RWPE2 (cell line): ENCODE measurements around the gene PTGDS.

Experiments
- ATAC-seq: fragments of 200-7000 bp; cut with Tn5 transposase; 3 replicates; pipeline ENCODE4 v1.9.1; 2021; ENCODE audit warnings: low read depth
- DNase-seq: peaks from one replicate; pipeline ENCODE4 v3.0.0-alpha.2; 2020; ENCODE audit warnings: low spot score
- H3K27ac ChIP-seq: fragments of 450-650 bp; 2 replicates; pipeline ENCODE4 v1.5.1; 2017; ENCODE audit warnings: mild to moderate bottlenecking; ENCODE audit not compliant: poor library complexity, severe bottlenecking
- H3K27me3 ChIP-seq: fragments of 250-450 bp; sonication (Bioruptor Pico); 2 replicates; pipeline ENCODE4 v1.5.1; 2021; ENCODE audit warnings: mild to moderate bottlenecking, moderate library complexity; ENCODE audit not compliant: insufficient read depth, poor library complexity, severe bottlenecking
- H3K36me3 ChIP-seq: fragments of 250-450 bp; sonication (Bioruptor Pico); 2 replicates; pipeline ENCODE4 v1.5.1; 2020; ENCODE audit warnings: low read depth, mild to moderate bottlenecking, moderate library complexity
- H3K4me1 ChIP-seq: fragments of 250-450 bp; sonication (Bioruptor Pico); 2 replicates; pipeline ENCODE4 v1.5.1; 2021; ENCODE audit warnings: mild to moderate bottlenecking, moderate library complexity; ENCODE audit not compliant: insufficient read depth, poor library complexity, severe bottlenecking
- H3K4me3 ChIP-seq: fragments of 250-450 bp; sonication (Bioruptor Pico); 2 replicates; pipeline ENCODE4 v1.5.1; 2021; ENCODE audit warnings: mild to moderate bottlenecking, moderate library complexity; ENCODE audit not compliant: severe bottlenecking
- H3K9me3 ChIP-seq: fragments of 250-450 bp; sonication (Bioruptor Pico); 2 replicates; pipeline ENCODE4 v1.5.1; 2021; ENCODE audit warnings: mild to moderate bottlenecking, moderate library complexity; ENCODE audit not compliant: severe bottlenecking
- CTCF ChIP-seq: fragments of 450-650 bp; IDR thresholded peaks from one replicate; pipeline ENCODE4 v1.5.1; 2017; ENCODE audit warnings: mild to moderate bottlenecking, moderate library complexity; ENCODE audit not compliant: poor library complexity, severe bottlenecking

PTGDS gene

GRCh38 chr9:136994888-136995230, 17.6 kb downstream of the PTGDS start:
- Histone ChIP-seq H3K4me1 (peaks cover 16% of the 10 kb centered on the region), H3K36me3 (peaks cover 4% of the 10 kb centered on the region; the same call in 1 of the 2 replicates), H3K27ac (no peak overlapping the region), H3K9me3 (no peaks in the 10 kb centered on the region), H3K4me3 (no peak overlapping the region), H3K27me3 (no peaks in the 10 kb centered on the region)
- DNase-seq (no peak), ATAC-seq (no peak)
- TF ChIP-seq CTCF: no peak

- no peak for TF ChIP-seq CTCF
- H3K4me3 ChIP-seq: no peak overlapping the region
- peaks cover 21% of the 10 kb centered on the region for H3K4me1 ChIP-seq
- no peaks in the 10 kb centered on the region for H3K9me3 ChIP-seq
- DNase-seq: no peak
- no peak overlapping the region for H3K27ac ChIP-seq
- H3K27me3 ChIP-seq: no peaks in the 10 kb centered on the region
- H3K36me3 ChIP-seq: peaks cover 4% of the 10 kb centered on the region; the same call in 1 of the 2 replicates
- ATAC-seq: no peak
Measured at GRCh38 chr9:136995362-136995761, 18.1 kb downstream of the PTGDS start.

- no peaks in the 10 kb centered on the region for H3K27me3 ChIP-seq
- peaks cover 4% of the 10 kb centered on the region; the same call in 1 of the 2 replicates for H3K36me3 ChIP-seq
- TF ChIP-seq CTCF: no peak
- H3K9me3 ChIP-seq: no peaks in the 10 kb centered on the region
- peaks cover 22% of the 10 kb centered on the region for H3K4me1 ChIP-seq
- DNase-seq: no peak
- peak overlapping the region; percentile 55 for H3K27ac ChIP-seq
- H3K4me3 ChIP-seq: peak overlapping the region; percentile 17
- ATAC-seq: no peak
Measured at GRCh38 chr9:136995772-136996311, 18.5 kb downstream of the PTGDS start.

- ATAC-seq (peak; percentile 55), DNase-seq (no peak)
- H3K4me1 ChIP-seq: peaks cover 22% of the 10 kb centered on the region
- peak within 1 kb of the TSS; percentile 55 for H3K27ac ChIP-seq
- H3K27me3 ChIP-seq: no peaks in the 10 kb centered on the region
- H3K36me3 ChIP-seq: peaks cover 4% of the 10 kb centered on the region; the same call in 1 of the 2 replicates
- no peak for TF ChIP-seq CTCF
- H3K4me3 ChIP-seq: peak within 1 kb of the TSS; percentile 17
- no peaks in the 10 kb centered on the region for H3K9me3 ChIP-seq
Measured at GRCh38 chr9:136996361-136997292, 19.3 kb downstream of the PTGDS start, which contains the start of gene CLIC3. CLIC3 (minus strand) TSS chr9:136996568; CDS start chr9:136996543, 25 bp downstream.

- TF ChIP-seq CTCF: no peak
- no peak for DNase-seq
- H3K4me3 ChIP-seq: no peak overlapping the region
- H3K4me1 ChIP-seq: peaks cover 22% of the 10 kb centered on the region
- H3K27ac ChIP-seq: peak overlapping the region; percentile 55
- peaks cover 4% of the 10 kb centered on the region; the same call in 1 of the 2 replicates for H3K36me3 ChIP-seq
- H3K9me3 ChIP-seq: no peaks in the 10 kb centered on the region
- no peak for ATAC-seq
- no peaks in the 10 kb centered on the region for H3K27me3 ChIP-seq
Measured at GRCh38 chr9:136997371-136997770, 20.1 kb downstream of the PTGDS start.
